HEK293 (cell line): ENCODE data around the gene NUDT16L1.

Experiments used
- CTCF ChIP-seq: fragments of 450-650 bp; formaldehyde crosslinking; IDR thresholded peaks from 2 replicates; pipeline ENCODE4 v1.5.1; 2016; ENCODE audit warnings: missing biosample characterization, missing genetic modification characterization
- HIC1 ChIP-seq: fragments of 450-650 bp; formaldehyde crosslinking; IDR thresholded peaks from 2 replicates; pipeline ENCODE4 v1.5.1; 2016; ENCODE audit warnings: missing biosample characterization, missing genetic modification characterization
- KLF10 ChIP-seq: fragments of 450-650 bp; IDR thresholded peaks from 2 replicates; pipeline ENCODE4 v1.5.1; 2018; ENCODE audit warnings: missing biosample characterization, mild to moderate bottlenecking, missing genetic modification characterization
- REST ChIP-seq: fragments of 450-650 bp; formaldehyde crosslinking; IDR thresholded peaks from 2 replicates; pipeline ENCODE4 v1.5.1; 2016; ENCODE audit warnings: missing biosample characterization, missing genetic modification characterization
- ZBTB1 ChIP-seq: fragments of 450-650 bp; formaldehyde crosslinking; IDR thresholded peaks from 2 replicates; pipeline ENCODE4 v1.5.1; 2016; ENCODE audit warnings: missing biosample characterization, missing genetic modification characterization
- ZFP37 ChIP-seq: fragments of 450-650 bp; formaldehyde crosslinking; IDR thresholded peaks from 2 replicates; pipeline ENCODE4 v1.5.1; 2016; ENCODE audit warnings: missing biosample characterization, missing genetic modification characterization
- ZNF776 ChIP-seq: fragments of 450-650 bp; formaldehyde crosslinking; IDR thresholded peaks from 2 replicates; pipeline ENCODE4 v1.5.0; 2017; ENCODE audit warnings: missing biosample characterization, missing genetic modification characterization, borderline replicate concordance
- TF ChIP-seq, protein P1 (sequence below): IDR thresholded peaks from 2 replicates; pipeline ENCODE4 v1.6.1; 2011; ENCODE audit warnings: mild to moderate bottlenecking, low read depth, low read length, borderline replicate concordance

GRCh38 chr16:4709481-4709880, 16.1 kb downstream of the NUDT16L1 start:
- TF ChIP-seq REST: no peak
- TF ChIP-seq CTCF: no peak
- no peak for TF ChIP-seq KLF10
- TF ChIP-seq ZNF776 (tag by site-specific recombination): no peak
- TF ChIP-seq, protein P1, sequence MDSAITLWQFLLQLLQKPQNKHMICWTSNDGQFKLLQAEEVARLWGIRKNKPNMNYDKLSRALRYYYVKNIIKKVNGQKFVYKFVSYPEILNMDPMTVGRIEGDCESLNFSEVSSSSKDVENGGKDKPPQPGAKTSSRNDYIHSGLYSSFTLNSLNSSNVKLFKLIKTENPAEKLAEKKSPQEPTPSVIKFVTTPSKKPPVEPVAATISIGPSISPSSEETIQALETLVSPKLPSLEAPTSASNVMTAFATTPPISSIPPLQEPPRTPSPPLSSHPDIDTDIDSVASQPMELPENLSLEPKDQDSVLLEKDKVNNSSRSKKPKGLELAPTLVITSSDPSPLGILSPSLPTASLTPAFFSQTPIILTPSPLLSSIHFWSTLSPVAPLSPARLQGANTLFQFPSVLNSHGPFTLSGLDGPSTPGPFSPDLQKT: no peak
- no peak for TF ChIP-seq HIC1 (tag by site-specific recombination)
- TF ChIP-seq ZBTB1 (tag by site-specific recombination): no peak
- TF ChIP-seq ZFP37 (tag by site-specific recombination): no peak
